Hematopoietic multipotent progenitor cell (in vitro differentiated cells): ENCODE data around the gene DCTN1. TPM values are rescaled to one million over a fixed set of nuclear protein-coding genes. Genes with fewer than 3 reads are reported as not detected.
"Not testable (repeated sequence)": the region's sequence is repeated elsewhere in the genome, so short reads cannot be mapped to it uniquely, and the experiment has no call there.

Experiments
- DNase-seq, 3 donors: peaks; one replicate each; pipeline ENCODE4 v3.0.0-alpha.2; 2011 to 2015; ENCODE audit warnings: low read depth in 2 of 3, low spot score in 2 of 3
- total RNA-seq: library from RNA; depleted of rRNA; stranded (reverse); fragments of >200 nt; gene quantifications from one replicate; pipeline ENCODE4 v1.2.3, GENCODE V29; 2012

Gene DCTN1
- total RNA-seq, 1 donor, result 98.3 TPM

DNA sequence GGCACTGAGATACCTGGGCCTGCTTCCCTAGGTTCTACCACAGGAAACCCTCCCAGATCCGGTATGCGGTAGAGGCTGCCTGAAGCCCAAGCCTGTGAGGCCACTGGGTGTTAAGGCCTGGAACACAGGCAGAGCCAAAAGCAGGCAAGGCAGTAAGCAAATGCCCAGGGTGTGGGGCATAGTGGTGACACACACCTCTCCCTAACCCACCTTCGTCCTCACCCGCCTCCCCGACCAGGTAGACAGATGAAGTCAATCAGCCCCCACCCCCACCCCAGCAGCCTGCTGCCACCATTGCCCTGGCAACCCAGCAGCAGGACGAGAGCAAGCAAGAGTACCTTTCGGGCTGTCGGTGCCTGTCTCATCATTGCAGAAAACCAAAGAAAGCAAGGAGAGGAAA is 6.1 kb downstream of the DCTN1 start:
- no peak for DNase-seq

DNA sequence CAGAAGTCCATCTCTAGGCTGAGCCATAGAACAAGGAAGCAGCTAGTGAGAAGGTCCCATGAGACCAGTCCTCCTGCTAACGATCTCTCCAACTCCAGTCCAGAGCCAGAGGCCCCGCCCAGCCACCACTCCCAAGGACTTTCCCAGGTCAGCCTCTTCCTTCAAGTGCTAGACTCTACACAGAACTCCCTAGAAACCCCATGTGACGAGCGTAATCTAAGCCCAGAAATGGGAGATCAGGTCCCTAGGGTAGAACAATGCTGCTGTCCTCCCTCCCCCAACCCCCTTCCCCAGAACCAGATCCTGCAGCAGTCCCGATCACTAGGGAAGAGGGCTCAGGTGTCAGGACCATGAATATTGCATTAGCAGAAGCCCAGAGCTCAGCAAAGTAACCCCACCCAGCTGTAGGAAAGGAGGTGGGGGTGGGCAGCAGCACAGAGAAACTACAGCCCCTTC is 6.9 kb downstream of the DCTN1 start:
- DNase-seq, result no peak

DNA sequence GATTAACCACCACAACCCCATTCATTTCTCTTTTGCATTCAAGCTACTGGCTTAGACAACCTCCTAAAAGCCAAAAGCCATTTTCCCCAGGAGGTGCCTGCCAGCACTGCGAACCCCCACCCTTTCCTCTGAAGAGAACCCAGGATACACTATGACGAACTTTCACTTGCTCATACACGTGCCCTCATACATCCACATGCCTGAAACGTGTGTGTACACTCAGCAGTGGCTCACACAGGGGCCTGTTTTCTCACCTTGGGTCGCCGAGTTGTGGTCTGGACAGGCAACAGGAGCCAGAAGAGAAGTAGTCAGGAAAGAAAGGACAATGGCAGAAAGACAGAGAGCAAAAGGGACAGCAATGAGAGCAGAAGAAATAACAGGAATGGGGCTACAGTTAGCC is 7.4 kb downstream of the DCTN1 start:
- no peak for DNase-seq

DNA sequence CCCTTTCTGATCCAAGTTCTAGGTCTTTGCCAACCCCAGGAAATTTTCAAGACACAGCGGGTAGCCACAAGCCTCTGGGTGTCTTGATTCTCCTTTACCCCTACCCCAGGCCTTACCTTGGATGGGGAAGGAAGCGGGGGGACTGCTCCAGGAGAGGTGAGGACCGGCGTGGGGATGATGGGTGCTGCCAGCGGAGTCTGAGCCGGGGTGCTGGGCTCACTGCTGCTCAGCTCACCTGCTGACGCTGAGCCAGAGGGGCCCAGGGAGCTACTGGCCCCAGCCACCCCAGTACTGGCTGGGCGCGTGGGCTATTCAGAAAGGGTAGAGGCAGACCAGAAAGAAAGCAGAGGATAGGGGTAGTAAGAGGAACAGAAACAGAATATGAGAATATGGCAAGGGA is 8.7 kb downstream of the DCTN1 start:
- no peak for DNase-seq

DNA sequence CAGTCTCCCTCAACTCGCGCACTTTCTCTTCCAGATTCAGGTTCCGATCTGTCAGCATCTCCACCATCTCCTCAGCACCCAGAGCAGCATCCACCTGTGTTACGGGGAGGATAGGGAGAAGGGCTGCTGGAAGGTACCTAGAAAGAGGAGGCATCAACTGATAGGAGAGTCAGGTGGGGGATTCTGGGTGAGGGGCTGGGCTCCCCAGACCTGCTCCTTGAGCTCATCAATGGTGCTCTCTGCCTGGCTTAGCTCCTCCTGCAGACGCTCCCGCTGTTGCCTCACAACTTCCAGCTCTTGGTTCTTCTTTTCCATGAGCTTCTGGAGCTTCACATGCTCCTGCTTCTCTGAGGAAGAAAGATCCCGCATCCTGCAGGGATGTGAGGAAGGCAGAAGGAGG is 10.1 kb downstream of the DCTN1 start:
- DNase-seq, result no peak

DNA sequence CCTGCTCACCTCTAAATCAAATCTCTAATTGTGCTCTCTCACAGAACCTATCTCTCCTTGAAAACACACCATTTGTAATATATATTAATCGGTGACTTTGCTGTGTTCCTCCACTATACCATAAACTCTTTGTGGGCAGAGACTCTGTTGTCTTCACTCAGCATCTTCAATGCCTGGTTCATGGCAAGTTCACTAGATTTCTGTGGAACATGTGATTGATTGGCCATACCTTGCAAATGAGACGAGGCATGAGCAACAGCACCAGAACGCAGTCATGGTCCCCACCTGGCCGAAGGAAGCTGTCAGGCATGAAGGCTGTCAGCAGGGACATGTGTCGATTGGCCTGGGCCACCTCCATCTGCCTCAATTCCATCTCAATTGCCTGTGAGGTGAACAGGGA is 11.6 kb downstream of the DCTN1 start:
- no peak for DNase-seq

DNA sequence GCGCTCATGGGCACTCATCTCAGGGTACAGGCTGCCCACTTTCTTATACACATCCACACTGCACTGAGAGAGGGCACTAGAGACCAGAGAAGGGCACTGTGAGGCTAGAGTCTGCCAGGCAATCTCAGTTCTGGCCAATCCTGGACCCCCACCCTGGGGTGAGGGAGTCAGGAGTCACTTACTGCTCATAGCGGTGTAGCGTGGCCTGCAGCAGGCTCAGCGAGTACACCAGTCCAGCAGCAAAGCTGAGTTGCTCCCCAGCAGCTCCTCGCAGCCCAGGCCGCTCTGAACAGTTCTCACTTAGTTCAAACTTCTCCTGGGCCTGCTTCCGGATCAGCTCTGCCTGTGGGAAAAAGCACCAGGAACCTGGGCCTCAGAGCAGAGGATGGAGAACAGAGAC is 12.3 kb downstream of the DCTN1 start:
- no peak for DNase-seq

DNA sequence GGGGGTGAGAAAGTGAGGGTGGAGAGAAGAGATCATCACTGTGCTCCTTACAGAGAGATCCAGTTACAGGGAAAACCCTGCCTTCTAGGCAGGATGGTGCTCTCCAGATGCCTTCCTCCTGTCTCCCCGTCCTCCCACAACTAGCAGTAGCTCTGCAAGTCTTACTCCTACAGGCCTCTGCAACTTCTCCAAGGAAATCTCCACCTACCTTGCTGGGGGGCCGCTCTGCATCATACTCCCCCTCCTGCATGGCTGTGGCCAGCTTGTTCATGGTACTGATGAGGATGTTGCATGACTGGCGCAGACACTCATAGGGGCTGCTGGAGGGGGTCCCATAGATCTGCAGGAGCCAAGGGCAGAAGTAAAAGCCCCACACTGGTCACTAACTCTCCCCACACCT is 14.1 kb downstream of the DCTN1 start:
- no peak for DNase-seq

DNA sequence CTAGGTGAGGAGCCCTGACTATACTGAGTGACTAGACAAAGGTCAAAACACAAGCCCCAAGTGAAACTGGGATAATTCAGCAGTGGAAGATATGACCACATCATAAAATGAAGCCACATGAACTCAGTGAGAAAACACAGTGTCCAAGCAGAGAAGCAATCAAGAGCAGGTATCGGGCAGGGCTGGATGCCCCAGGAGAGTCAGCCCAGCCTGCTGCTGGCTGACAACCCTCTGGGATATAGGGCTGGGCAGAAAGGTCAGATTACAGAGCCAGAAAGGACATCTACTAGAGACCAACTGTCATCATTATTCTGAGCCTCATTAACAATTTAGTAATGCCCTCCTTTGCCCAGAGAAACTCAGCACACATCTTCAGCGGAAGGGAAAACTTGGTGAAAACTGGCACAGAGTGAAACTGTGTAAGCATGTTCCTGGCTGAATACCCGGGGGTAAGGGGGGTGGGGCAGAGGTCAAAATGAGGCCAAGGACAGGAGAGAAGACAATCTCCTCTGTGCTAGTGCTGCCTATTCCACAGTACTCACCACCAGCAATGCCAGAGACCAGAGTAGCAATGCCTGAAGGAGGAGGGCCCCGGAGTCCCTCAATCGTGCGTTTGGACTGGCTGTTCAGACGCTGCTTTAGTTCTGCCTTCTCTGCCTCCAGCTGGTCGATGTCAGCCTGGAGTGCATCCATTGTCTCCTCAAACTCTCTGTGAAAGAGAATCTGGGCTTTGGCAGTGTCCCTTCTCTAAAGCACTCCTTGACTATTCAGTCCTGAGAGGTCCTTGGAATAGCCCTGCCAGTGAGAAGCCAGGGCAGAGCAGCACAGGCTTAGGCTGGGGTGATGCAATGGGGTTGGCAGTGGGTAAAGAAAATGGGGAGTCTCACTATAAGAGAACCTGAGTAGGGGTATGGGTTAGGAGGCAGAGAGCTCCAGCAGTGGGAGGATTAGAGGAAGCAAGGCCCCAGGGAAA is 15.3 kb downstream of the DCTN1 start:
- DNase-seq, result no peak

DNA sequence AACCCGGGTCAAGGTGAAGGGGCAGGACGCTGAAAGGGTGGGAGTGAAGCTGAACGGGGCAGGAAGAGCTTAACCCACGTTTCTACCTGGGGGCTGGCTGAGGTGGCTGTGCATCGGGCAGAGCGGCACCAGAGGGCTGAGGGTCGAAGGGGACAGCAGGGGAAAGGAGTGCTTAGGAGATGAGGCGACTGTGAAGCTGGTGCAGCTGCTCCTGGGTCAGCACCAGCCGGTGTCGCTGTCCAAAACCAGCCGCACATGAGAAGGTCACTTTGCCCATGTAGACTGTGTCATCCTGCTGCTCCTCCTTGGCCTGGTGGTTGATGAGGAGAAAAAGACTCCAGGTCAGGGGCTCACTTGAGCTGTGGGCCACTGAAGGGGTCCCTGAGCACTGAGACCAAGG is 18.8 kb downstream of the DCTN1 start:
- DNase-seq, result no peak

DNA sequence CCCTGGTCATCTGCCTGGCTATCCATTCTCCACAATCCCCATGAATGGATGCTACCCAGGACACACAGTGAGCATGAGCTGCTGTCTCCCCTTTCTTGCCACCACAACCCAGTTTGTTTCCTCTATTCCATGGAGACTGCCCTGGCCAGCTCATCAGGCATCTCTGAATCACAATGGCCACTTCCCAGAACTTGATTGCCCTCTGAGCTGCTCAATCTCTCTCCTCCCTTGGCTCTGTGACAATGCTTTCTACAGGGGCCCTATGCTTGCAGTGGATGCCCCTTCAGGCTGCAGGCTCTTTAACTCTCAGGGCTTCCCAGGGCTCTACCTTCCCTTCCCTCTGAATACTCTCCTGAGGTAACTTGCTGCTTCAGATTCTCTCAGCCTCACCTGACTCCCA is 22.5 kb downstream of the DCTN1 start:
- no peak for DNase-seq

DNA sequence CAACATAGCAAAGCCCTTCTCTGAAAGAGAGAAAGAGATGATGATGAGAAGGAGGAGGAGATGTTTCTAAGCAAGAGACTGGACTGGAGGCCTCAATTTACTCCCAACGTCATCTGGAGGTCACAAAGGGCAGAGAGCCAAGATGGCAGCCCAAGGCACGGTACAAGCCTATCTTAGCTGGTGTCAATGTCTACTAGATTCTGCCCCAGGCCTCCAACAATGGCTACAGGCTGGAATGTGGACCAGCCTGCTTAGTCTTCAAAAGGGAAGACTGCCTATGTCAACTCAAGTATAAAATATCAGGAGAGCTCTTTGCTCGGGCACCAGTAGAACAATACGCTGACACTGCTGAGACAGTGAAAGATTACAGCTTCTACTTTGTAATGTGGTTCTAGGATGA is 30.2 kb downstream of the DCTN1 start:
- DNase-seq, result no peak

DNA sequence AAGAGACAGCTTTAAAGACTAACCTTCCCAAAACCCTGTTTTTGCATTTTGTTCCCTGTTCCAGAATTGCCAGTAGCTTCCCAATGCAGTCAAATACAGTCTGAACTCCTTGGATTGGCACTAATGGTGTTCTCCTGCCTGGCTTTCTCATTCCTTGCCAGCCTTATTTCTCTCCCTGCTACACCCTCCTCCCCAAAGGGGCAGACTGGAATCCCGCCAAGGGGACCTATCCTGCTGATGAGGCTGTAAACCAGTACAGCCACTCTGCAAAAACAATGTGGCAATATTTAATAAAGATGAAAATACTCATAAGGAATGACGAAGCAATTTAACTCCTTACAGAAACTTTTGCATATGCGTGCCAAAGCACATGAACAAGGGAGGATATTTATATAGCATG is 32.4 kb downstream of the DCTN1 start:
- DNase-seq, result no peak

DNA sequence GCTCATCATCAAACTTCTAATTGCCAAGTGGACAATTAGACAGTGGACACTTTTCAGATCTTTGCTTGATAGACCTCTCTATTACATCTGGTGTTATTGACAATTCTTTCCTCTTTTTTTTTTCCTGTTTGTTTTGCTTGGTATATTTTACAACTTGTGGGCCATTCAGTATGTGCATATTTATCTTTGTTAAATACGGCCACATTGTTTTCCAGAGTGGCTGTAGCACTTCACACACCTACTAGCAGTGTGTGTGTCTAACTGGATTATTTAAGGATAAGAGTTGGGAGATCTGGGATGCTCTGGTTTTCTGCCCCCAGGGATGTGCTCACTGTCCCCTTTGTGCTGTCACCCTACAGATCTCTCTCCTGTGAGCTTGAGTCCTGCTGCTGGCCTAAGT is 32.8 kb downstream of the DCTN1 start:
- DNase-seq, result no peak

DNA sequence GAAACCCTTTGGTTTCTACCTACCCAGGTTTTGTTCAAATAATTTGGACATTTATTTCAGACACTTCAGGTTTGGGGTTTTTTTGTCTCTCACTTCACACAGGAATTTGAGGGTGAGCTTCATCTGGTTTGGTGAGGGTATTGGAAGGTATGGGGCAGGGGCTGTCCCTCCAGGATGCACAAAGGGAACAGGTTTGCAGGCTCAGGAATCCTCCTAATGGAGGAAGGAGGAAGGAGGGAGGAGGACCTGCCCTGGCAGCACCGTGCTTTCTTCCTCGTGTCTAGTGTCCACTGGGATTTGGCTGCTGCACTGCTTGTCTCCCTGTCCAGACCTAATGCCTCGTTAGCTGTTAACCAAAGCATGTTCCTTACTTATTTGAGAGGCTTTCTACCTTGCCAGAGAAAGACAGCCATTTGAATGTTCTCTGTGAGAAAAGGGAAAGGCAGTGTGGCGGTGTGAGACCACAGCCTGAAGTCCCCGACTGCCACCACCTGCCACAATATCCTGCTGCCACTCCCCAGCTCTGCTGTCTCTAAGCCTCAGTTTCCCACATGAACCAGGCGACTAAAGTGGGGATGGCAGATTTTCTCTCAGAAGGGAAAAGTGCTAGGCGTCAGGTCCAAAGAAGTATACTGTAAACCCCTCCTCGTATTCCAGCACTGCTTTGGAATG is 34.7 kb downstream of the DCTN1 start:
- no peak for DNase-seq

DNA sequence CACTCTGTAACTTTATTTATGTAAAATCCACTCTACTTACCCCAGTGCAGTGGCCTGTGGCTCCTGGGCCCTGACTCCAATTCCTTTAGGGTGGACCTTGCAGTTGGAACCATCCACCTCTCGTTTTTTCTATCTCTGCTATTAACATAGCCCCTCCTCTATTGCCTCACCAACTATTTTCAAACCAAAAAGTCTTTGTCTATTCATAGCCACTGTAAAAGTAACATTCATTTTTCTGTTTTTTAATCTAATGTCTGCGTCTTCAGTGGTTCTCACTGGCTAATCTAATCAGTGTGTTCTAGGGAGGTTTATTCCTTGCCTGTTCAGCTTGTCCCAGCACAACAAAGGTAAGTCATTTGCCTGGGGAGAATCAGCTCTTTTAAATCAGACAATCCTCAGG is 36.8 kb downstream of the DCTN1 start, which contains the start of gene SLC4A5:
Gene SLC4A5, minus strand, starts transcription at position 101 of the 400 bp plus-strand sequence. CDS start 28,393 bp downstream, outside the sequence.
- DNase-seq, result no peak

DNA sequence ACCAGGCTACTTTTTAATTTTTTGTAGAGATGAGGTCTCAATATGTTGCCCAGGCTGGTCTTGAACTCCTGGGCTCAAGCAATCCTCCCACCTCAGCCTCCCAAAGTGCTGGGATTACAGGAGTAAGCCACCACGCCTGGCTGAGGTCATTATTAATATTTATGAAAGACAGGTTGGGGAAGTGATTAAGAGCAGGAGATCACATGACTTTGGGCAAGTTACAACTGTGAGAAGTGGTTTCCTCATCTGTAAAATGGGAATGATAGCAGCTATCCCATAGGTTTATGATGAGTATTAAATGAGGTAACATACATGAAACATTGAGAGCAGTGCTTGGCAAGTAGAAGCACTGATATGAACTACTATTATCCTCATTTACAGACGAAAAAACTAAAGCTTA is 43.9 kb downstream of the DCTN1 start:
- DNase-seq, result not testable (repeated sequence)

DNA sequence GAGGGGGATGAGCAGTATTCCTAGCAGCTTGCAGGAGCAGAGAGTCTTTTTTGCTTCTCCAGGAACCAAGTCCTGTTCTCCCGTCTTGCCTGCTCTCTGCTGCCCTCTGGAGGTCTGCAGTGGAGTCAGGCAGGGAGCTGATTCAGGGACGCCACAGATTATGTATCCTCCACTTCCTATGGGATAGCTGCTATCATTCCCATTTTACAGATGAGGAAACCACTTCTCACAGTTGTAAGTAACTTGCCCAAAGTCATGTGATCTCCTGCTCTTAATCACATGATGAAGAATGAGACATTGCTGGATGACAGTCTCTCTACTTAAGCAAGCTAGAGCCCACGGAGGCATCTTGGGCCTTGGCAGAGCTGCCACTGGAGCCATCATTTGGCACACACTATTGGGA is 45.2 kb downstream of the DCTN1 start:
- DNase-seq, result peak; percentile 50 to 72 (median 66)

DNA sequence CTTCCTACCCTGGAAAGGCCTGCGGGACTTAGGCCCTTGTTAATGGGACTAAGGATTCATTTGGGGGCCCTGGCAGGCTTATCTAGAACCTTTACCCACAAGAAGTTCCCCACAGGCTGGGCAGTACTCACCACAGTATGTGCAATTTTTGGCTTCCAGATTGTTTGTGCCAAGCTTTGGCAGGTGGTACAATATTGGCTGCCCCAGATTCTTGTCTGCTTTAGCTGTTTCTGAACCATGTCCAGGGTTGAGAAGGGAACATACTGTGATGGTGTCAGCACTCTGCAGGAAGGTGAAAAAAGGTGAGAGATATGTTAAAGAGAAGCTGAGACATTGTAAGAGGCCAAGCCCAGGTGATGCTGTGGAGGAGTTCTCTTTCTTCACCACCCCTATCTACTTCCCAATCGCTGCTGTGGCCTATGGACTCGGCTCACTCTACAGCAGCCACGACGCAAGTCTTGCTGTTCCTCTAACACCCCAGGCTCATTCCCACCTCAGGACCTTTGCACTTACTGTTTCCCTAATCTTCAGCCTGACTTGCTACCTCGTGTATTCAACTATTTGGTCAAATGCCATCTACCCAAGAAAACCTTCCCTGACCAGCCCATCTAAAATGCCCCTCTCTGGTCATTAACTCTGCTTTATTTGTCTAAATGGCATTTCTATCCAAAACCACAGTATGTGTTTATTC is 46.1 kb downstream of the DCTN1 start:
- DNase-seq, result no peak

DNA sequence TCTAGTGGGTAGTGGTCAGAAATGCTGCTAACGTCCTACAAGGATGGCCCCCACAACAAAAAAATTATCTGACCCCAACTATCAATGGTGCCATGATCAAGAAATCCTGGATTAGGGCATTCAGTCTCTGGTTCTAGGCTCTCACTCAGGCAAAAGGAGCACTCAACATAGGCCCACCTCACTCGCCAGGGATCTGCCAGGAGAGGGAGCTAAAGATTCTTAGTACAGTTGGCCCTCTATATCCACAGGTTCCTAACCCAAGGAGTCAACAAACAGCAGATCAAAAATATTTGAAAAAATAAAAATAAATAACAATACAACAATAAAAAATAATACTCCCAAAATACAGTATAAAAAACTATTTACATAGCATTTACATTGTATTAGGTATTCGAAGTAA is 46.9 kb downstream of the DCTN1 start:
- DNase-seq, result peak in 2 of 3 donors; percentile 16 to 51

DNA sequence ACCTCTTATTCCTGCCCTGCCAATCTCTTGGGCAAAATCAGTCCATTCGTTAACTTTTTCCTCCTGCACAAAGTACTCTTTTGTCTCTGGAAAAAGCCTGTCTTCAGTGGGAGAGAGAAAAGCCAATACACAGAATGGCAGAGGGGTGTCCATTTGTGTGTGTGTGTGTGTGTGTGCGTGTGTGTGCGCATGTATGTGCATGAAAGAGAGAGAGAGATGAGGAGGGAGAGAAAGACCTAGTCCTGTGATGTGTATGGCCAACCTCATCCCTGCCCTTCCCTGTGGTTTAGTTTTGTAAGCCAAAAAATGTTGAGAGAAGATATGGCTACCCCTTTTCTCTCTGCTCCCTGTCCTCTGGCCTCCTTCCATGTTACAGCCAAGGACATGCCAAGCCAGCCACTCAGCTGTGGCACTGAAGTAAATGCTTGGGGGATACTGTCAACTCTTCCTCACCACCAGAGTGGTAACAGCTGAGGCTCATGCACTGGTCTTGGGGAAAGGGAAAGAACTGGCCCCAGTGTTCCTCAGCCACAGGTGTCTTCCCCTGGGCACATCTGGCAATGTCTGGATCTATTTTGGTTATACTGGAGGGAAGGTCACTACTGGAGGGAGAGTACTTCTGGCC is 47.4 kb downstream of the DCTN1 start:
- no peak for DNase-seq
